Hepatocyte (in vitro differentiated cells): ENCODE measurements around the gene ZBTB20.

Experiments
- CTCF ChIP-seq: fragments of 200-600 bp; sonication (generic); IDR thresholded peaks from 2 replicates; pipeline ENCODE4 v1.5.1; 2016; ENCODE audit warnings: antibody characterized with exemption, mild to moderate bottlenecking; ENCODE audit not compliant: poor library complexity
- EZH2 ChIP-seq: fragments of 200-600 bp; sonication (generic); IDR thresholded peaks from 2 replicates; pipeline ENCODE4 v1.6.1; 2016; ENCODE audit warnings: antibody characterized with exemption, mild to moderate bottlenecking, borderline replicate concordance

GRCh38 chr3:114405202-114405990, 741.7 kb downstream of the ZBTB20 start:
- no peak for TF ChIP-seq CTCF
- no peak for TF ChIP-seq EZH2
